Adipose tissue (tissue), 3 donors: ENCODE results near the gene PRRC2A. TPM values are rescaled to one million over a fixed set of nuclear protein-coding genes. Genes with fewer than 3 reads are reported as not detected.

ENCODE experiments used
- H3K27ac ChIP-seq: one replicate; pipeline ENCODE4 v1.5.1; 2013; ENCODE audit warnings: low read depth, low read length
- WGBS, 3 donors: extraction: QIAGEN DNeasy Blood & Tissue Kit; methylation state at CpG; one replicate each; pipeline ENCODE4 v1.1.7; 2013; 5-methylcytosine and 5-hydroxymethylcytosine counted together
- polyA plus RNA-seq, 3 donors: library from polyadenylated mRNA; stranded (reverse); fragments of 200-250 nt; gene quantifications; one replicate each; pipeline ENCODE4 v1.2.3, GENCODE V29; 2013
- donor health status: healthy with polysubstance abuse.
- donor health status: Bipolar disorder and iron deficiency.
- donor health status: healthy.

Gene PRRC2A
- polyA plus RNA-seq, 3 donors: 47.8 to 112 (median 110) TPM

- no peak within 1 kb of the TSS for H3K27ac ChIP-seq
- WGBS, 3 donors: 12 to 14% (median 13%) methylated on average over 17 of the region's 17 CpGs
Measured at GRCh38 chr6:31680226-31681134, 60.0 kb downstream of the PRRC2A start, which contains the start of gene LY6G5C. Gene LY6G5C (minus strand): TSS chr6:31681067. CDS start chr6:31680373, 694 bp downstream.

- WGBS, 3 donors: 0 to 1% (median 1%) methylated on average over 36 to 40 of the region's 40 CpGs
- no peak overlapping the region for H3K27ac ChIP-seq
Measured at GRCh38 chr6:31681135-31681671, 60.7 kb downstream of the PRRC2A start.

GRCh38 chr6:31683591-31683990 lies 63.1 kb downstream of the PRRC2A start:
- WGBS, 3 donors: 50 to 76% (median 74%) methylated on average over 13 of the region's 13 CpGs
- H3K27ac ChIP-seq: no peak overlapping the region

GRCh38 chr6:31686483-31686882 lies 66.0 kb downstream of the PRRC2A start:
- WGBS, 3 donors: 84 to 89% (median 87%) methylated on average over 5 of the region's 5 CpGs
- no peak overlapping the region for H3K27ac ChIP-seq

- 88 to 92% (median 92%) methylated on average over 8 of the region's 8 CpGs for WGBS, 3 donors
- no peak overlapping the region for H3K27ac ChIP-seq
Measured at GRCh38 chr6:31687321-31687720, 66.8 kb downstream of the PRRC2A start.

Other genes with a start within 250 kb of the PRRC2A start
- gene MICA, start 217.1 kb upstream of the PRRC2A start, polyA plus RNA-seq: 10 to 100 TPM; 12.0 to 14.8 (median 14.3) TPM
- gene MICB, start 122.6 kb upstream of the PRRC2A start, polyA plus RNA-seq: 1 to 10 TPM in 1 of 3 donors, under 1 TPM in 2; 0.53 to 3.3 (median 0.95) TPM
- gene MCCD1, start 91.8 kb upstream of the PRRC2A start, polyA plus RNA-seq: not detected
- gene DDX39B, start 78.7 kb upstream of the PRRC2A start, polyA plus RNA-seq: 100 to 1,000 TPM; 315 to 359 (median 351) TPM
- 1 to 10 TPM in 1 of 3 donors, under 1 TPM in 2; 0.48 to 1.8 (median 0.81) TPM for gene ATP6V1G2, start 74.1 kb upstream of the PRRC2A start, polyA plus RNA-seq
- 10 to 100 TPM; 21.5 to 40.3 (median 25.0) TPM for gene NFKBIL1, start 73.1 kb upstream of the PRRC2A start, polyA plus RNA-seq
- gene LTA, start 48.4 kb upstream of the PRRC2A start, polyA plus RNA-seq: under 1 TPM in 2 of 3 donors, not detected in 1; 0.08 to 0.21 TPM
- 1 to 10 TPM in 1 of 3 donors, under 1 TPM in 2; 0.16 to 1.1 (median 0.56) TPM for gene TNF, start 45.1 kb upstream of the PRRC2A start, polyA plus RNA-seq
- gene LTB, start 38.3 kb upstream of the PRRC2A start, polyA plus RNA-seq: 1 to 10 TPM; 1.9 to 6.7 (median 5.3) TPM
- gene LST1, start 34.4 kb upstream of the PRRC2A start, polyA plus RNA-seq: 10 to 100 TPM in 2 of 3 donors, 1 to 10 TPM in 1; 3.1 to 41.1 (median 32.1) TPM
- gene NCR3, start 27.7 kb upstream of the PRRC2A start, polyA plus RNA-seq: under 1 TPM in 2 of 3 donors, not detected in 1; 0.14 to 0.39 TPM
- 100 to 1,000 TPM in 1 of 3 donors, 10 to 100 TPM in 1, 1 to 10 TPM in 1; 7.9 to 180 (median 63.1) TPM for gene AIF1, start 5.5 kb upstream of the PRRC2A start, polyA plus RNA-seq
- 100 to 1,000 TPM; 109 to 202 (median 189) TPM for gene BAG6, start 31.9 kb downstream of the PRRC2A start, polyA plus RNA-seq
- gene APOM, start 35.2 kb downstream of the PRRC2A start, polyA plus RNA-seq: 1 to 10 TPM; 2.0 to 6.5 (median 3.6) TPM
- gene C6orf47, start 40.1 kb downstream of the PRRC2A start, polyA plus RNA-seq: 10 to 100 TPM in 2 of 3 donors, 1 to 10 TPM in 1; 8.8 to 17.0 (median 14.1) TPM
- 10 to 100 TPM in 2 of 3 donors, 1 to 10 TPM in 1; 9.7 to 16.6 (median 14.0) TPM for gene GPANK1, start 44.3 kb downstream of the PRRC2A start, polyA plus RNA-seq
- 100 to 1,000 TPM; 103 to 186 (median 172) TPM for gene CSNK2B, start 45.4 kb downstream of the PRRC2A start, polyA plus RNA-seq
- gene LY6G5B, start 49.3 kb downstream of the PRRC2A start, polyA plus RNA-seq: 1 to 10 TPM; 4.2 to 9.8 (median 4.8) TPM
- gene LY6G5C, start 60.4 kb downstream of the PRRC2A start, polyA plus RNA-seq: 1 to 10 TPM; 1.2 to 3.5 (median 2.4) TPM
- gene ABHD16A, start 82.6 kb downstream of the PRRC2A start, polyA plus RNA-seq: 10 to 100 TPM; 28.5 to 39.8 (median 30.5) TPM
- gene LY6G6F, start 86.2 kb downstream of the PRRC2A start, polyA plus RNA-seq: under 1 TPM in 1 of 3 donors, not detected in 2; 0.45 TPM
- gene LY6G6D, start 94.6 kb downstream of the PRRC2A start, polyA plus RNA-seq: not detected
- under 1 TPM in 1 of 3 donors, not detected in 2; 0.16 TPM for gene LY6G6C, start 101.0 kb downstream of the PRRC2A start, polyA plus RNA-seq
- gene MPIG6B, start 102.7 kb downstream of the PRRC2A start, polyA plus RNA-seq: under 1 TPM in 2 of 3 donors, not detected in 1; 0.06 to 0.22 TPM
- gene DDAH2, start 108.6 kb downstream of the PRRC2A start, polyA plus RNA-seq: 100 to 1,000 TPM in 2 of 3 donors, 10 to 100 TPM in 1; 21.9 to 213 (median 122) TPM
- gene CLIC1, start 115.8 kb downstream of the PRRC2A start, polyA plus RNA-seq: 100 to 1,000 TPM; 140 to 335 (median 301) TPM
- 1 to 10 TPM; 2.4 to 4.4 (median 3.9) TPM for gene MSH5, start 119.3 kb downstream of the PRRC2A start, polyA plus RNA-seq
- gene SAPCD1, start 141.9 kb downstream of the PRRC2A start, polyA plus RNA-seq: 1 to 10 TPM in 1 of 3 donors, under 1 TPM in 1, not detected in 1; 0.51 to 1.4 TPM
- gene VWA7, start 156.6 kb downstream of the PRRC2A start, polyA plus RNA-seq: 1 to 10 TPM in 1 of 3 donors, under 1 TPM in 1, not detected in 1; 0.61 to 2.1 TPM
- gene VARS1, start 175.0 kb downstream of the PRRC2A start, polyA plus RNA-seq: 10 to 100 TPM; 24.2 to 38.6 (median 29.1) TPM
- 10 to 100 TPM; 29.7 to 55.0 (median 38.1) TPM for gene LSM2, start 186.3 kb downstream of the PRRC2A start, polyA plus RNA-seq
- 1 to 10 TPM in 1 of 3 donors, under 1 TPM in 2; 0.59 to 1.0 (median 0.80) TPM for gene HSPA1L, start 194.6 kb downstream of the PRRC2A start, polyA plus RNA-seq
- 100 to 1,000 TPM in 1 of 3 donors, 10 to 100 TPM in 2; 32.5 to 514 (median 76.3) TPM for gene HSPA1A, start 194.8 kb downstream of the PRRC2A start, polyA plus RNA-seq
- gene HSPA1B, start 207.0 kb downstream of the PRRC2A start, polyA plus RNA-seq: 100 to 1,000 TPM in 1 of 3 donors, 10 to 100 TPM in 2; 40.9 to 501 (median 47.1) TPM
- gene NEU1, start 242.1 kb downstream of the PRRC2A start, polyA plus RNA-seq: 10 to 100 TPM; 26.2 to 33.8 (median 31.5) TPM